ENCODE data around the gene LRRC27. TPM values are rescaled to one million over a fixed set of nuclear protein-coding genes. Genes with fewer than 3 reads are reported as not detected.

Gene LRRC27
- total RNA-seq, 2 experiments from 2014 or later = 13.0 to 17.3 TPM

DNA sequence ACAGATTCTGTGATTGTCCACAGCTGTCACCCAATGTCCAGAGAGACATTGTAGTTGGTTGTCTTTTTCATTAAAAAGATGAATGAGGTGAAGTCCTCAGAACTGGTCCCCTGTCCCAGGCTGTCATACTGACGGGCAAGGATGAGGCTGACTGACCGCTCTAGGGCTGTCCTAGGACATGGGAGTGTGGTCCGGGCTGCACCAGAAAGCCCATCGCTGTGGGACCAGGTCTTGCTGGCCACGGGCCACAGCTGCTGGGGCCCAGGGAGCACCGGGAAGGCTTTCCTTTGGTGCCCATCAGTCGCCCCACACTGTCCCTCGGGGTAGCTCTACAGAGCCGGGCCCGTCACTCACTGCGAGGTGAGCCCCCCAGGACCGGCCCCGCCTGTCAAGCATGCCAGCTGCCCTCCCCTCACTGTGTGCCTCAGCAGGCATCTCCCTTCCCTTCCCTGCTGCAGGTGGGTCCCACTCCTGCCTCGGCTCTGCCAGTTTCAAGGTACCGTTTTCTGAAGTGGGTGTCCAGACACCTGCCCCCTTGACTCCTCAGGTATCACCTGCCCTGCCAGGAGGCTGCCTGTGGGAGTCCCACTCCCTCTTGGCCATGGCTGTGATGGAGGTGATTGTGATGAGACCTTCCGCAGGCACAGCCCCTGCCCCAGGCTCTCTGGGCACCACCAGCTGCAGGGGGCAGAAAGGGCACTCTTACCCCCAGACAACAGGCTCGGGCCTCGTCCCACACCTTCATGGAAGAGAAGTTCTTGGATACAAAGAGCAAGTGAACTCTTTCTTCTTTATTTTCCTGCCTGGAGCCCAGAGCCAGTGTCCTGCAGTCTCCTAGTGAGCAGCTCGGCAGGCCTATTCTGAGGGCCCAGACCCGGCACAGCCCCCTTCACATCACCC is 21.7 kb downstream of the LRRC27 start:
- intact Hi-C loops (cut with micrococcal nuclease; ENCODE audit: unreplicated experiment) = no loop called here
- H3K27ac ChIP-seq (ENCODE audit: low read depth, low read length, poor library complexity, severe bottlenecking) = no peak overlapping the region
- no peak for DNase-seq (ENCODE audit: low spot score)
- no peaks in the 10 kb centered on the region for H3K9me2 ChIP-seq (ENCODE audit: insufficient read depth, low read length)
- ChIA-PET CTCF (ENCODE audit: unreplicated experiment) (interaction anchor here (0.6 kb wide), 1 partner anchor 51 kb away, joined by 5 read pairs; no protein-coding TSS in a partner anchor), POLR2A (no interaction called here)
- BruUV-seq (replicated peaks) = no TSS peak
- no peak overlapping the region for H3K4me3 ChIP-seq (ENCODE audit: low read depth, low read length, poor library complexity, severe bottlenecking)
- no peak for TF ChIP-seq EZH2phosphoT487 (IDR thresholded peaks at IDR 0.05; ENCODE audit: borderline replicate concordance, low read depth, low read length)
- TF ChIP-seq, protein P1, sequence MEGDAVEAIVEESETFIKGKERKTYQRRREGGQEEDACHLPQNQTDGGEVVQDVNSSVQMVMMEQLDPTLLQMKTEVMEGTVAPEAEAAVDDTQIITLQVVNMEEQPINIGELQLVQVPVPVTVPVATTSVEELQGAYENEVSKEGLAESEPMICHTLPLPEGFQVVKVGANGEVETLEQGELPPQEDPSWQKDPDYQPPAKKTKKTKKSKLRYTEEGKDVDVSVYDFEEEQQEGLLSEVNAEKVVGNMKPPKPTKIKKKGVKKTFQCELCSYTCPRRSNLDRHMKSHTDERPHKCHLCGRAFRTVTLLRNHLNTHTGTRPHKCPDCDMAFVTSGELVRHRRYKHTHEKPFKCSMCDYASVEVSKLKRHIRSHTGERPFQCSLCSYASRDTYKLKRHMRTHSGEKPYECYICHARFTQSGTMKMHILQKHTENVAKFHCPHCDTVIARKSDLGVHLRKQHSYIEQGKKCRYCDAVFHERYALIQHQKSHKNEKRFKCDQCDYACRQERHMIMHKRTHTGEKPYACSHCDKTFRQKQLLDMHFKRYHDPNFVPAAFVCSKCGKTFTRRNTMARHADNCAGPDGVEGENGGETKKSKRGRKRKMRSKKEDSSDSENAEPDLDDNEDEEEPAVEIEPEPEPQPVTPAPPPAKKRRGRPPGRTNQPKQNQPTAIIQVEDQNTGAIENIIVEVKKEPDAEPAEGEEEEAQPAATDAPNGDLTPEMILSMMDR (conservative IDR thresholded peaks at IDR 0.05; ENCODE audit: low read length) = no peak
- peaks cover 6% of the 10 kb centered on the region for H3K4me1 ChIP-seq (ENCODE audit: insufficient read depth, low read length, poor library complexity, severe bottlenecking)
- H3K4me2 ChIP-seq (ENCODE audit: low read length) = no peak overlapping the region
- H4K20me1 ChIP-seq (ENCODE audit: insufficient read depth, low read length) = no peaks in the 10 kb centered on the region
- H3K79me2 ChIP-seq (ENCODE audit: insufficient read depth, low read depth, low read length) = no peaks in the 10 kb centered on the region
- H3K36me3 ChIP-seq (ENCODE audit: insufficient read depth, low read length) = no peaks in the 10 kb centered on the region
- H3K9me3 ChIP-seq (ENCODE audit: low read length) = no peaks in the 10 kb centered on the region
- no peak overlapping the region for H2AFZ ChIP-seq (ENCODE audit: low read length)

DNA sequence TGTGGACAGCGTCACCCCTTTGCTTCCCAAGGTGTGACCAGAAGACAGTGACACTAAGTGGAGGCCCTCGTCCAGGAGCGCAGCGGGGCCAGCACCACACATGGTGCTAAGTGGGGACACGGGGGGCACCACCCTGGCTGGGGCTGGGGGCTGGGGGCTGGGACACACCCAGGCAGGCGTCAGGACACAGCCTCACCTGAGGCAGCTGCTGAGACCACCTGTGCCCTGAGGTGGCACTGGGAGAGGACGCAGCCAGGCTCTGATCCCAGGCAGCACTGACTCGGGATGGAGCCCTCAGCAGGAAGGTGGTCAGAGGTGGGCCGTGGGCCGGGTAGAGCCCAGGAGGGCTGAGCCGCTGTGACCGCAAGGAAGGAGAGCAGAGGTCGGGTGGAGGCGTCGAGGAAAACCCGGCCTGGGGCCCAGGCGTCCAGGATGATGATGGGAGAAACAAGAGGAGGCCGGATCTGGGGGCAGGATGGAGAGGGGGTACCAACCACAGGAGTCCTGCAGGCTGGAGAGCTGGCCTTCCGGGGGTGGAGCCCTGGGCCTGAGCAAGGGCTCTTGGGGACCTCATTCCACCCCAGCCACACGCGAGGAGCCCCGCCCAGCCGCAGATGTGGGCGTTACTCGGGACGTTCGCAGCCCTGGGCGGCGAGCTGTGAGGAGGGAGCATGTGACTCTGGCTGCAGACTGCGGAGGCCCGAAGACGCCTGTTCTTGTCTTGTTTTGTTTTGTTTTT is 22.5 kb downstream of the LRRC27 start:
- Histone ChIP-seq H3K4me2 (ENCODE audit: low read length) (no peak overlapping the region), H3K9me3 (ENCODE audit: low read length) (no peaks in the 10 kb centered on the region), H3K4me3 (ENCODE audit: low read depth, low read length, poor library complexity, severe bottlenecking) (no peak overlapping the region), H3K79me2 (ENCODE audit: insufficient read depth, low read depth, low read length) (no peaks in the 10 kb centered on the region), H3K27ac (ENCODE audit: low read depth, low read length, poor library complexity, severe bottlenecking) (no peak overlapping the region), H3K4me1 (ENCODE audit: insufficient read depth, low read length, poor library complexity, severe bottlenecking) (peaks cover 6% of the 10 kb centered on the region), H3K36me3 (ENCODE audit: insufficient read depth, low read length) (no peaks in the 10 kb centered on the region), H3K9me2 (ENCODE audit: insufficient read depth, low read length) (no peaks in the 10 kb centered on the region), H2AFZ (ENCODE audit: low read length) (no peak overlapping the region), H4K20me1 (ENCODE audit: insufficient read depth, low read length) (no peaks in the 10 kb centered on the region)
- no peak for TF ChIP-seq EZH2phosphoT487 (IDR thresholded peaks at IDR 0.05; ENCODE audit: borderline replicate concordance, low read depth, low read length)
- TF ChIP-seq, protein P1 (conservative IDR thresholded peaks at IDR 0.05; ENCODE audit: low read length) = no peak
- intact Hi-C loops (cut with micrococcal nuclease; ENCODE audit: unreplicated experiment) = no loop called here
- CTCF ChIA-PET (ENCODE audit: unreplicated experiment) = no interaction called here
- no TSS peak for BruUV-seq (replicated peaks)
- DNase-seq (ENCODE audit: low spot score) = no peak
- POLR2A ChIA-PET = no interaction called here
